Occipital lobe (tissue), 2 donors: Measurements from ENCODE around the gene ATAD3C. TPM values are rescaled to one million over a fixed set of nuclear protein-coding genes. Genes with fewer than 3 reads are reported as not detected.
A peak's percentile ranks its signal among the peaks of the same experiment; 100 is the strongest.
"Not testable (repeated sequence)": the region's sequence is repeated elsewhere in the genome, so short reads cannot be mapped to it uniquely, and the experiment has no call there.

ENCODE experiments used
- DNase-seq: peaks from one replicate; lab custom pipeline; 2025; lab: John Stamatoyannopoulos, UW
- total RNA-seq: library from RNA; depleted of rRNA; stranded (reverse); fragments of >200 nt; gene quantifications from one replicate; pipeline ENCODE4 v1.2.3, GENCODE V29; 2014

ATAD3C gene
- 0.62 TPM for total RNA-seq

- no peak for DNase-seq
Observed at GRCh38 chr1:1449099-1449739, at the start of gene ATAD3C. ATAD3C (plus strand) TSS chr1:1449689; CDS start chr1:1450684, 995 bp downstream.

GRCh38 chr1:1399872-1400575 lies 49.5 kb upstream of the ATAD3C start:
- DNase-seq, result no peak

- no peak for DNase-seq
Observed at GRCh38 chr1:1400576-1401456, 48.7 kb upstream of the ATAD3C start.

GRCh38 chr1:1401457-1402010 lies 48.0 kb upstream of the ATAD3C start:
- DNase-seq, result no peak

GRCh38 chr1:1402072-1402900 lies 47.2 kb upstream of the ATAD3C start:
- DNase-seq, result no peak

- not testable (repeated sequence) for DNase-seq
Observed at GRCh38 chr1:1402901-1403392, 46.5 kb upstream of the ATAD3C start.

GRCh38 chr1:1403653-1404052 lies 45.8 kb upstream of the ATAD3C start:
- DNase-seq, result no peak

- no peak for DNase-seq
Observed at GRCh38 chr1:1406101-1406820, 43.2 kb upstream of the ATAD3C start.

GRCh38 chr1:1406821-1407635 lies 42.5 kb upstream of the ATAD3C start, which contains the start of gene MRPL20:
MRPL20 (minus strand) TSS chr1:1407293; CDS start chr1:1407217, 76 bp downstream.
- peak; percentile 84 for DNase-seq

GRCh38 chr1:1407636-1408318 lies 41.7 kb upstream of the ATAD3C start:
- no peak for DNase-seq

GRCh38 chr1:1410238-1410637 lies 39.3 kb upstream of the ATAD3C start:
- DNase-seq, result not testable (repeated sequence)

- DNase-seq, result no peak
Observed at GRCh38 chr1:1411626-1412025, 37.9 kb upstream of the ATAD3C start.

- DNase-seq, result not testable (repeated sequence)
Observed at GRCh38 chr1:1412311-1412902, 37.1 kb upstream of the ATAD3C start.

- no peak for DNase-seq
Observed at GRCh38 chr1:1415751-1416150, 33.7 kb upstream of the ATAD3C start.

GRCh38 chr1:1417396-1417795 lies 32.1 kb upstream of the ATAD3C start:
- DNase-seq, result not testable (repeated sequence)

GRCh38 chr1:1417825-1418463 lies 31.5 kb upstream of the ATAD3C start:
- DNase-seq, result not testable (repeated sequence)
